GM12878 (cell line): ENCODE data around the gene DLX5. TPM values are rescaled to one million over a fixed set of nuclear protein-coding genes. Genes with fewer than 3 reads are reported as not detected.

Experiments used
- ATAC-seq: fragments of 200-7000 bp; cut with Tn5 transposase; 3 replicates; pipeline ENCODE4 v1.9.1; 2020; ENCODE audit warnings: mild to moderate bottlenecking, moderate library complexity
- BruUV-seq: library from RNA; stranded (reverse); fragments of 400-500 nt; replicated peaks from 2 replicates; lab custom pipeline; 2021; lab: Mats Ljungman, UMichigan
- CTCF ChIA-PET: fragments of 300-600 bp; sonication (Branson Sonifier 250); formaldehyde crosslinking; extraction: SDS; loops from one replicate; lab custom pipeline; 2021; ENCODE audit warnings: inconsistent platforms; lab: Yijun Ruan, JAX
- POLR2A ChIA-PET: fragments of 350-600 bp; formaldehyde crosslinking; extraction: SDS; loops from one replicate; lab custom pipeline; 2021; ENCODE audit warnings: inconsistent platforms; lab: Charles Lee
- RAD21 ChIA-PET: fragments of 300-600 bp; sonication (Branson Sonifier 250); formaldehyde crosslinking; loops from one replicate; lab custom pipeline; 2023; ENCODE audit warnings: antibody characterized with exemption; ENCODE audit not compliant: unreplicated experiment; lab: Charles Lee
- SMC1A ChIA-PET: fragments of 300-600 bp; sonication (Branson Sonifier 250); formaldehyde crosslinking; loops from one replicate; lab custom pipeline; 2023; ENCODE audit not compliant: unreplicated experiment, uncharacterized antibody; lab: Charles Lee
- DNase-seq: peaks from one replicate; pipeline ENCODE4 v3.0.0-alpha.2; 2011; ENCODE audit warnings: low read depth, low spot score
- FAIRE-seq: peaks from 3 replicates; lab custom pipeline; 2011; peaks lifted over from hg19 to GRCh38; lab: Jason Lieb, UNC
- H2AFZ ChIP-seq: 2 replicates; pipeline ENCODE4 v1.6.0; 2011; ENCODE audit warnings: low read depth, low read length, control low read depth; ENCODE audit not compliant: control insufficient read depth
- H3K27ac ChIP-seq: 2 replicates; pipeline ENCODE4 v1.5.1; 2011; ENCODE audit warnings: control low read depth; ENCODE audit not compliant: control insufficient read depth, insufficient read depth
- H3K27me3 ChIP-seq, 2 experiments: replicated peaks in 1 of 2; 2 replicates each; pipeline versions ENCODE4 v1.6.0 to v1.6.1; 2011; ENCODE audit warnings: low read length in 1 of 2; ENCODE audit not compliant: control insufficient read depth in 2 of 2, insufficient read depth in 2 of 2
- H3K36me3 ChIP-seq, 2 experiments: 2 replicates each; pipeline ENCODE4 v1.5.1; 2011; ENCODE audit warnings: low read length in 1 of 2; ENCODE audit not compliant: control insufficient read depth in 2 of 2, insufficient read depth in 2 of 2
- H3K4me1 ChIP-seq: 2 replicates; pipeline ENCODE4 v1.6.1; 2011; ENCODE audit warnings: mild to moderate bottlenecking, low read length, moderate library complexity, mixed read lengths; ENCODE audit not compliant: control insufficient read depth, insufficient read depth
- H3K4me2 ChIP-seq: 2 replicates; pipeline ENCODE4 v1.6.0; 2011; ENCODE audit warnings: control low read depth; ENCODE audit not compliant: control insufficient read depth, insufficient read depth
- H3K4me3 ChIP-seq: fragments of 200-600 bp; sonication (generic); 2 replicates; pipeline ENCODE4 v1.5.1; 2016
- H3K79me2 ChIP-seq: 2 replicates; pipeline ENCODE4 v1.6.0; 2011; ENCODE audit warnings: low read length; ENCODE audit not compliant: control insufficient read depth, insufficient read depth
- H3K9ac ChIP-seq: 2 replicates; pipeline ENCODE4 v1.8.0; 2011; ENCODE audit warnings: low read length, control low read depth, mixed read lengths; ENCODE audit not compliant: control insufficient read depth, insufficient read depth
- H3K9me3 ChIP-seq: replicated peaks from 3 replicates; pipeline ENCODE4 v1.5.1; 2011; ENCODE audit warnings: mild to moderate bottlenecking, low read length; ENCODE audit not compliant: control insufficient read depth, insufficient read depth
- H4K20me1 ChIP-seq: 2 replicates; pipeline ENCODE4 v1.6.0; 2011; ENCODE audit not compliant: control insufficient read depth, insufficient read depth
- ESRRA ChIP-seq: IDR thresholded peaks from 2 replicates; pipeline ENCODE4 v1.6.1; 2012; ENCODE audit warnings: mild to moderate bottlenecking, low read length, improper control_type of control experiment
- HCFC1 ChIP-seq: fragments of 150-350 bp; IDR thresholded peaks from 2 replicates; pipeline ENCODE4 v1.6.1; 2014; ENCODE audit warnings: low read length
- IRF4 ChIP-seq: IDR thresholded peaks from 2 replicates; pipeline ENCODE4 v1.6.1; 2011; ENCODE audit warnings: low read depth, low read length
- JUNB ChIP-seq: IDR thresholded peaks from 2 replicates; pipeline ENCODE4 v1.6.1; 2016; ENCODE audit warnings: antibody characterized with exemption, mild to moderate bottlenecking
- JUND ChIP-seq: IDR thresholded peaks from 2 replicates; pipeline ENCODE4 v1.6.1; 2012; ENCODE audit warnings: low read depth, mild to moderate bottlenecking, low read length, improper control_type of control experiment, moderate library complexity
- MYB ChIP-seq: fragments of 150-350 bp; IDR thresholded peaks from 2 replicates; pipeline ENCODE4 v1.6.1; 2014; ENCODE audit warnings: mild to moderate bottlenecking, low read depth, low read length, borderline replicate concordance
- NFIC ChIP-seq: IDR thresholded peaks from 2 replicates; pipeline ENCODE4 v1.6.1; 2012; ENCODE audit warnings: low read depth, mild to moderate bottlenecking, inconsistent platforms, low read length, moderate library complexity
- POLR2A ChIP-seq: IDR thresholded peaks from 2 replicates; pipeline ENCODE4 v1.6.1; 2011; ENCODE audit warnings: low read depth, mild to moderate bottlenecking, low read length
- SMARCA5 ChIP-seq: fragments of 450-650 bp; IDR thresholded peaks from 2 replicates; pipeline ENCODE4 v1.6.1; 2017; ENCODE audit warnings: mild to moderate bottlenecking
- TAF1 ChIP-seq: IDR thresholded peaks from 2 replicates; pipeline ENCODE4 v1.6.1; 2011; ENCODE audit warnings: mild to moderate bottlenecking, low read depth, low read length, borderline replicate concordance
- TCF12 ChIP-seq: IDR thresholded peaks from 2 replicates; pipeline ENCODE4 v1.6.1; 2011; ENCODE audit warnings: low read depth, mild to moderate bottlenecking, low read length
- WGBS: methylation state at CpG from one replicate; pipeline ENCODE4 v1.1.6; 2016; ENCODE audit warnings: low lambda C conversion rate; ENCODE audit not compliant: insufficient replicate concordance, insufficient coverage; ENCODE audit errors: missing lambda C conversion rate; 5-methylcytosine and 5-hydroxymethylcytosine counted together
- in situ Hi-C: fragments of 300-500 bp; cut with MboI; formaldehyde crosslinking; loops from 9 replicates; pipeline ENCODE4 v1.14.3; 2018; ENCODE audit warnings: mixed read lengths
- intact Hi-C: fragments of 100-400 bp; cut with micrococcal nuclease; formaldehyde crosslinking; loops from one replicate; pipeline ENCODE4 v1.14.2; 2022; ENCODE audit not compliant: unreplicated experiment
- polyA plus RNA-seq, 11 experiments: library from polyadenylated mRNA; depleted of rRNA in 4 of 11; unstranded in 6 of 11; stranded (reverse) in 5 of 11; fragments of >200 nt; fragmentation: Nextera tagmentation in 4 of 11; fragmentation: Illumina TruSeq in 1 of 11; extraction: Ambion mirVana in 4 of 11; extraction: Trizol in 1 of 11; gene quantifications; 1 replicate in 1 of 11; 2 replicates in 10 of 11; pipeline versions ENCODE4 v1.2.1 to v1.2.3, GENCODE V29; 2011 to 2016; ENCODE audit warnings: inconsistent platforms in 2 of 11, missing spikeins in 2 of 11, low read depth in 1 of 11
- total RNA-seq, 4 experiments: library from RNA; depleted of rRNA in 3 of 4; stranded (reverse); fragments of >200 nt in 3 of 4; fragmentation: Illumina TruSeq in 1 of 4; extraction: Trizol in 1 of 4; gene quantifications; 2 replicates each; pipeline versions ENCODE4 v1.2.1 to v1.2.3, GENCODE V29; 2013 to 2021
- TF ChIP-seq, protein P1 (sequence below): fragments of 450-650 bp; IDR thresholded peaks from 2 replicates; pipeline ENCODE4 v1.6.1; 2017; ENCODE audit warnings: mild to moderate bottlenecking, low read depth, inconsistent platforms; ENCODE audit not compliant: poor library complexity, severe bottlenecking
- TF ChIP-seq, protein P2 (sequence below): fragments of 450-650 bp; IDR thresholded peaks from 2 replicates; pipeline ENCODE4 v1.6.1; 2017; ENCODE audit warnings: low read depth, mild to moderate bottlenecking, moderate library complexity

DLX5 gene
- total and polyA plus RNA-seq, 10 of the 15 experiments (the other 5 are each of a cell fraction or from before 2014, with no cell fraction given), result not detected

GRCh38 chr7:97021747-97022490 is 2.7 kb downstream of the DLX5 start:
- ChIA-PET SMC1A (no interaction called here), RAD21 (no interaction called here), CTCF (no interaction called here), POLR2A (no interaction called here)
- Histone ChIP-seq H3K4me2 (no peak overlapping the region), H3K9ac (no peak overlapping the region), H3K27ac (no peak overlapping the region), H3K36me3 (no peaks in the 10 kb centered on the region), H4K20me1 (no peaks in the 10 kb centered on the region), H3K4me1 (no peaks in the 10 kb centered on the region), H3K79me2 (no peaks in the 10 kb centered on the region), H3K4me3 (no peak overlapping the region), H3K9me3 (no peaks in the 10 kb centered on the region; the same call in 2 of the 3 replicates), H3K27me3 (peaks cover 38 to 39% of the 10 kb centered on the region in 2 experiments), H2AFZ (no peak overlapping the region)
- no peak for TF ChIP-seq SMARCA5
- DNase-seq, result no peak
- WGBS, result 66% methylated on average over 36 of the region's 39 CpGs
- in situ Hi-C loops (loop anchor here (10.0 kb wide), 1 partner anchor 607 kb away; no protein-coding TSS in a partner anchor), intact Hi-C loops (no loop called here)
- BruUV-seq, result no TSS peak
- no peak for FAIRE-seq
- no peak for ATAC-seq

DNA sequence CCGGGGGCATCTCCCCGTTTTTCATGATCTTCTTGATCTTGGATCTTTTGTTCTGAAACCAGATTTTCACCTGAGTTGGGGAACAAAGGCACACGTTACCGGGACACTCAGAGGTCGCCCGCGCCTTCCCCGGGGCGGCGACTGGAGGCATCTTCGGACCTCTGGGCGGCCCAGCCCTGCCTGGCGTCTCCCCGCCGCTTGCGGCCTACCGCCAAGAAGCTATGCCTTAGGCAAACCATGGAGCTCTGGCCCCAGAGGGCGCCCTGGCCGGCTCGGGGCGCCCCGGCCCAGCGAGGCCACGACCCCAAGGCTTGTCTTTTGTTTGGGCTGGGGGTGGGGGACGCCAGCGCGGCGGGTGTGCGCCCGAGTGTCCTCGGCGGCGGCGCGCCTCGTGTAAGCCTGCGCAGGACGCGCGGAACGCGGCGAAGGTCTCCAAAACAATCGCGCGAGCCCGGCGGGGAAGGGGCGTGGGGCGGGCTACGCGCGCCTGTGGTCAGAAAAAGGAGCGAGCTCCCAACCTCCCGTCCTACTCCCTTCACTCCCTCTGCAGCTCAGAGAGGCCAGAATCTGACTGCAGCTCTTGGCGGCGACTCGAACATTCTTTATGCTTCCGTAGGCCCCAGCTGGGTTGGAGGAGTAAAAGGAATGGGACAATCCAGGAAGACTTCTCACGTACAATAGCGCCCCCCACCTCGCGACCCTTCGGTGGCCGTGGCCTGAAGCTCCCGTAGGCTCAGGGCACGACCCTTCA is 3.5 kb downstream of the DLX5 start:
- POLR2A ChIA-PET, result no interaction called here
- in situ Hi-C loops (loop anchor here (10.0 kb wide), 1 partner anchor 606 kb away; no protein-coding TSS in a partner anchor), intact Hi-C loops (no loop called here)
- H3K27me3 ChIP-seq, result peaks cover 32 to 34% of the 10 kb centered on the region in 2 experiments
- FAIRE-seq (no peak), ATAC-seq (no peak), DNase-seq (no peak)
- CTCF ChIA-PET, result interaction anchor here (1.2 kb wide), 1 partner anchor 9 kb away, joined by 3 read pairs; no protein-coding TSS in a partner anchor
- H3K9ac ChIP-seq, result no peak overlapping the region
- H3K4me2 ChIP-seq, result no peak overlapping the region
- no peaks in the 10 kb centered on the region; the same call in 2 of the 3 replicates for H3K9me3 ChIP-seq
- H3K27ac ChIP-seq, result no peak overlapping the region
- RAD21 ChIA-PET, result no interaction called here
- no peak overlapping the region for H3K4me3 ChIP-seq
- no peaks in the 10 kb centered on the region for H3K4me1 ChIP-seq
- 50% methylated on average over 46 of the region's 67 CpGs for WGBS
- no peaks in the 10 kb centered on the region for H3K79me2 ChIP-seq
- no peaks in the 10 kb centered on the region for H4K20me1 ChIP-seq
- no peaks in the 10 kb centered on the region for H3K36me3 ChIP-seq
- no TSS peak for BruUV-seq
- H2AFZ ChIP-seq, result no peak overlapping the region
- SMC1A ChIA-PET, result no interaction called here
- TF ChIP-seq IRF4, result no peak
- no peak for TF ChIP-seq ESRRA
- no peak for TF ChIP-seq JUND
- TF ChIP-seq TCF12, result no peak
- TF ChIP-seq, protein P1, sequence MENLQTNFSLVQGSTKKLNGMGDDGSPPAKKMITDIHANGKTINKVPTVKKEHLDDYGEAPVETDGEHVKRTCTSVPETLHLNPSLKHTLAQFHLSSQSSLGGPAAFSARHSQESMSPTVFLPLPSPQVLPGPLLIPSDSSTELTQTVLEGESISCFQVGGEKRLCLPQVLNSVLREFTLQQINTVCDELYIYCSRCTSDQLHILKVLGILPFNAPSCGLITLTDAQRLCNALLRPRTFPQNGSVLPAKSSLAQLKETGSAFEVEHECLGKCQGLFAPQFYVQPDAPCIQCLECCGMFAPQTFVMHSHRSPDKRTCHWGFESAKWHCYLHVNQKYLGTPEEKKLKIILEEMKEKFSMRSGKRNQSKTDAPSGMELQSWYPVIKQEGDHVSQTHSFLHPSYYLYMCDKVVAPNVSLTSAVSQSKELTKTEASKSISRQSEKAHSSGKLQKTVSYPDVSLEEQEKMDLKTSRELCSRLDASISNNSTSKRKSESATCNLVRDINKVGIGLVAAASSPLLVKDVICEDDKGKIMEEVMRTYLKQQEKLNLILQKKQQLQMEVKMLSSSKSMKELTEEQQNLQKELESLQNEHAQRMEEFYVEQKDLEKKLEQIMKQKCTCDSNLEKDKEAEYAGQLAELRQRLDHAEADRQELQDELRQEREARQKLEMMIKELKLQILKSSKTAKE, result no peak
- TF ChIP-seq POLR2A, result no peak
- no peak for TF ChIP-seq MYB
- TF ChIP-seq, protein P2, sequence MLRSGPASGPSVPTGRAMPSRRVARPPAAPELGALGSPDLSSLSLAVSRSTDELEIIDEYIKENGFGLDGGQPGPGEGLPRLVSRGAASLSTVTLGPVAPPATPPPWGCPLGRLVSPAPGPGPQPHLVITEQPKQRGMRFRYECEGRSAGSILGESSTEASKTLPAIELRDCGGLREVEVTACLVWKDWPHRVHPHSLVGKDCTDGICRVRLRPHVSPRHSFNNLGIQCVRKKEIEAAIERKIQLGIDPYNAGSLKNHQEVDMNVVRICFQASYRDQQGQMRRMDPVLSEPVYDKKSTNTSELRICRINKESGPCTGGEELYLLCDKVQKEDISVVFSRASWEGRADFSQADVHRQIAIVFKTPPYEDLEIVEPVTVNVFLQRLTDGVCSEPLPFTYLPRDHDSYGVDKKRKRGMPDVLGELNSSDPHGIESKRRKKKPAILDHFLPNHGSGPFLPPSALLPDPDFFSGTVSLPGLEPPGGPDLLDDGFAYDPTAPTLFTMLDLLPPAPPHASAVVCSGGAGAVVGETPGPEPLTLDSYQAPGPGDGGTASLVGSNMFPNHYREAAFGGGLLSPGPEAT, result no peak
- no peak for TF ChIP-seq TAF1
- no peak for TF ChIP-seq HCFC1
- TF ChIP-seq NFIC, result no peak
- TF ChIP-seq JUNB, result no peak
